H9 (cell line): ENCODE results near the gene TBC1D2. TPM values are rescaled to one million over a fixed set of nuclear protein-coding genes. Genes with fewer than 3 reads are reported as not detected.

Experiments used
- DNase-seq: peaks from one replicate; pipeline ENCODE4 v3.0.0-alpha.2; 2017
- H2AFZ ChIP-seq: one replicate; pipeline ENCODE4 v1.6.1; 2013; ENCODE audit warnings: mild to moderate bottlenecking, low read length, control low read depth, moderate library complexity
- H2AK5ac ChIP-seq: 2 replicates; pipeline ENCODE4 v1.6.1; 2013; ENCODE audit warnings: low read length, control low read depth, mixed read lengths; ENCODE audit not compliant: insufficient read length
- H2BK120ac ChIP-seq: one replicate; pipeline ENCODE4 v1.6.1; 2013; ENCODE audit warnings: low read depth, mild to moderate bottlenecking, low read length, control low read depth, inconsistent platforms; ENCODE audit not compliant: poor library complexity, severe bottlenecking
- H2BK12ac ChIP-seq: 2 replicates; pipeline ENCODE4 v1.6.1; 2013; ENCODE audit warnings: low read length, control low read depth, mixed read lengths, low read depth; ENCODE audit not compliant: insufficient read length
- H2BK15ac ChIP-seq: 2 replicates; pipeline ENCODE4 v1.6.1; 2013; ENCODE audit warnings: low read depth, low read length, control low read depth
- H2BK20ac ChIP-seq: one replicate; pipeline ENCODE4 v1.6.1; 2013; ENCODE audit warnings: low read depth, mild to moderate bottlenecking, low read length, control low read depth, inconsistent platforms; ENCODE audit not compliant: poor library complexity, severe bottlenecking
- H2BK5ac ChIP-seq: 2 replicates; pipeline ENCODE4 v1.6.1; 2013; ENCODE audit warnings: low read length, control low read depth, mixed read lengths; ENCODE audit not compliant: insufficient read length
- H3K14ac ChIP-seq: 2 replicates; pipeline ENCODE4 v1.6.1; 2013; ENCODE audit warnings: low read length, control low read depth; ENCODE audit not compliant: insufficient read depth
- H3K18ac ChIP-seq: 2 replicates; pipeline ENCODE4 v1.6.1; 2013; ENCODE audit warnings: low read depth, mild to moderate bottlenecking, mixed read lengths, low read length, control low read depth; ENCODE audit not compliant: insufficient read length
- H3K23ac ChIP-seq: 2 replicates; pipeline ENCODE4 v1.6.1; 2013; ENCODE audit warnings: low read length, control low read depth, mixed read lengths, low read depth; ENCODE audit not compliant: insufficient read length
- H3K23me2 ChIP-seq: 2 replicates; pipeline ENCODE4 v1.6.1; 2013; ENCODE audit warnings: low read depth, mild to moderate bottlenecking, mixed read lengths, low read length, control low read depth; ENCODE audit not compliant: insufficient read length, poor library complexity, severe bottlenecking
- H3K27ac ChIP-seq: 2 replicates; pipeline ENCODE4 v1.5.1; 2013; ENCODE audit warnings: low read length, control low read depth, mixed read lengths, low read depth; ENCODE audit not compliant: insufficient read length
- H3K27me3 ChIP-seq: 2 replicates; pipeline ENCODE4 v1.6.1; 2013; ENCODE audit warnings: low read length, control low read depth, inconsistent platforms; ENCODE audit not compliant: insufficient read depth
- H3K4ac ChIP-seq: 2 replicates; pipeline ENCODE4 v1.6.1; 2013; ENCODE audit warnings: low read depth, mild to moderate bottlenecking, control low read depth, inconsistent platforms, low read length, moderate library complexity
- H3K4me1 ChIP-seq: 2 replicates; pipeline ENCODE4 v1.6.1; 2013; ENCODE audit warnings: low read length, control low read depth, inconsistent platforms; ENCODE audit not compliant: insufficient read depth
- H3K4me2 ChIP-seq: 2 replicates; pipeline ENCODE4 v1.6.1; 2013; ENCODE audit warnings: low read length, control low read depth, mixed read lengths; ENCODE audit not compliant: insufficient read length, insufficient read depth
- H3K56ac ChIP-seq: 2 replicates; pipeline ENCODE4 v1.6.1; 2013; ENCODE audit warnings: low read depth, mild to moderate bottlenecking, mixed read lengths, low read length, control low read depth; ENCODE audit not compliant: insufficient read length
- H3K79me1 ChIP-seq: 2 replicates; pipeline ENCODE4 v1.6.1; 2013; ENCODE audit warnings: low read depth, mild to moderate bottlenecking, moderate library complexity, low read length, control low read depth, inconsistent platforms; ENCODE audit not compliant: insufficient read depth, poor library complexity, severe bottlenecking
- H3K79me2 ChIP-seq: 2 replicates; pipeline ENCODE4 v1.6.1; 2013; ENCODE audit warnings: low read length, control low read depth, inconsistent platforms; ENCODE audit not compliant: insufficient read depth
- H3K9ac ChIP-seq: 2 replicates; pipeline ENCODE4 v1.6.1; 2013; ENCODE audit warnings: low read length, control low read depth, mixed read lengths; ENCODE audit not compliant: insufficient read length; ENCODE audit errors: extremely low read depth
- H3K9me3 ChIP-seq: one replicate; pipeline ENCODE4 v1.6.1; 2013; ENCODE audit warnings: low read depth, low read length, inconsistent platforms; ENCODE audit not compliant: control insufficient read depth
- H3T11ph ChIP-seq: one replicate; pipeline ENCODE4 v1.6.1; 2013; ENCODE audit warnings: mild to moderate bottlenecking, low read length, control low read depth, inconsistent platforms
- H4K20me1 ChIP-seq: one replicate; pipeline ENCODE4 v1.6.1; 2013; ENCODE audit not compliant: control insufficient read depth, insufficient read length, insufficient read depth
- H4K5ac ChIP-seq: 2 replicates; pipeline ENCODE4 v1.6.1; 2013; ENCODE audit warnings: low read depth, mild to moderate bottlenecking, mixed read lengths, low read length, control low read depth; ENCODE audit not compliant: insufficient read length
- H4K8ac ChIP-seq: replicated peaks from 2 replicates; pipeline ENCODE4 v1.6.1; 2013; ENCODE audit warnings: low read length, control low read depth, mixed read lengths, low read depth; ENCODE audit not compliant: insufficient read length
- H4K91ac ChIP-seq: 2 replicates; pipeline ENCODE4 v1.6.1; 2013; ENCODE audit warnings: low read depth, mild to moderate bottlenecking, moderate library complexity, mixed read lengths, low read length, control low read depth; ENCODE audit not compliant: insufficient read length
- H3K27ac Mint-ChIP-seq, 3 experiments: 2 replicates in 2 of 3; 3 replicates in 1 of 3; pipeline ENCODE4 v1.8.0; 2020 to 2021; ENCODE audit warnings: mixed read lengths in 3 of 3, mild to moderate bottlenecking in 1 of 3, moderate library complexity in 1 of 3
- H3K27me3 Mint-ChIP-seq: 2 replicates; pipeline ENCODE4 v1.8.0; 2021; ENCODE audit warnings: low read depth, mild to moderate bottlenecking, moderate library complexity, mixed read lengths
- H3K36me3 Mint-ChIP-seq, 3 experiments: 2 replicates in 2 of 3; 3 replicates in 1 of 3; pipeline ENCODE4 v1.8.0; 2020 to 2021; ENCODE audit warnings: low read depth in 3 of 3, mixed read lengths in 3 of 3; ENCODE audit not compliant: insufficient read depth in 1 of 3
- H3K4me1 Mint-ChIP-seq, 2 experiments: 2 replicates each; pipeline ENCODE4 v1.8.0; 2020; ENCODE audit warnings: mixed read lengths in 2 of 2
- H3K4me3 Mint-ChIP-seq, 2 experiments: 2 replicates in 1 of 2; 3 replicates in 1 of 2; pipeline ENCODE4 v1.8.0; 2020 to 2021; ENCODE audit warnings: mild to moderate bottlenecking in 2 of 2, mixed read lengths in 2 of 2, moderate library complexity in 1 of 2
- H3K9me3 Mint-ChIP-seq, 2 experiments: 2 replicates in 1 of 2; 3 replicates in 1 of 2; pipeline ENCODE4 v1.8.0; 2020; ENCODE audit warnings: mild to moderate bottlenecking in 2 of 2, mixed read lengths in 2 of 2, moderate library complexity in 1 of 2
- CTCF ChIP-seq: fragments of 200-600 bp; sonication (generic); conservative IDR thresholded peaks from 3 replicates; pipeline ENCODE4 v1.8.0; 2021; ENCODE audit warnings: antibody characterized with exemption, mild to moderate bottlenecking
- WGBS: extraction: QIAGEN DNeasy Blood & Tissue Kit; methylation state at CpG from one replicate; pipeline ENCODE4 v1.1.7; 2013; ENCODE audit warnings: missing lambda C conversion rate, low lambda C conversion rate, mixed read lengths; ENCODE audit not compliant: insufficient read length; ENCODE audit errors: extremely low coverage; 5-methylcytosine and 5-hydroxymethylcytosine counted together
- total RNA-seq: library from RNA; stranded (reverse); gene quantifications from 2 replicates; pipeline ENCODE4 v1.2.1, GENCODE V29; 2021

The TBC1D2 gene
- total RNA-seq, 1 experiment from 2014 or later: 2.9 TPM

- Histone ChIP-seq H3K27ac (no peak overlapping the region), H3K4me1 (peaks cover 8% of the 10 kb centered on the region; the same call in 1 of the 2 replicates), H3K9me3 (no peaks in the 10 kb centered on the region), H2AK5ac (no peak overlapping the region), H3K79me1 (no peaks in the 10 kb centered on the region), H3K4me2 (no peak overlapping the region), H3K18ac (no peak overlapping the region), H2BK5ac (no peak overlapping the region), H4K20me1 (no peaks in the 10 kb centered on the region), H3K79me2 (no peaks in the 10 kb centered on the region), H3K4ac (no peak overlapping the region), H2BK15ac (no peak overlapping the region), H2BK12ac (no peak overlapping the region), H2BK20ac (no peak overlapping the region), H4K8ac (no peak overlapping the region), H3K27me3 (no peaks in the 10 kb centered on the region), H4K5ac (no peak overlapping the region), H2BK120ac (no peak overlapping the region), H3K23ac (no peak overlapping the region), H3K14ac (no peak overlapping the region; the same call in 1 of the 2 replicates), H3K9ac (no peak overlapping the region), H3T11ph (no peak overlapping the region), H4K91ac (no peak overlapping the region), H2AFZ (no peak overlapping the region), H3K56ac (no peak overlapping the region), H3K23me2 (no peaks in the 10 kb centered on the region)
- Mint-ChIP-seq H3K4me1 (peaks cover 18 to 26% of the 10 kb centered on the region in 2 experiments), H3K27ac (peak overlapping the region in 1 of 3 experiments; percentile 23; a peak in 1 of 7 replicates), H3K27me3 (no peaks in the 10 kb centered on the region), H3K4me3 (peak overlapping the region in 1 of 2 experiments; percentile 57; a peak in 1 of 5 replicates), H3K9me3 (no peaks in the 10 kb centered on the region), H3K36me3 (peaks cover 0 to 3% (median 0%) of the 10 kb centered on the region in 3 experiments; a peak in 2 of 7 replicates)
- no peak for TF ChIP-seq CTCF
- no peak for DNase-seq
- no CpG with 5 or more reads among the region's 20 CpGs for WGBS
Measured at GRCh38 chr9:98199388-98200033, 55.9 kb downstream of the TBC1D2 start.
